ENCODE results near the gene DLL1. TPM values are rescaled to one million over a fixed set of nuclear protein-coding genes. Genes with fewer than 3 reads are reported as not detected.
A peak's percentile ranks its signal among the peaks of the same experiment; 100 is the strongest.
"Not testable (repeated sequence)": the region's sequence is repeated elsewhere in the genome, so short reads cannot be mapped to it uniquely, and the experiment has no call there.

DLL1 gene, protein sequence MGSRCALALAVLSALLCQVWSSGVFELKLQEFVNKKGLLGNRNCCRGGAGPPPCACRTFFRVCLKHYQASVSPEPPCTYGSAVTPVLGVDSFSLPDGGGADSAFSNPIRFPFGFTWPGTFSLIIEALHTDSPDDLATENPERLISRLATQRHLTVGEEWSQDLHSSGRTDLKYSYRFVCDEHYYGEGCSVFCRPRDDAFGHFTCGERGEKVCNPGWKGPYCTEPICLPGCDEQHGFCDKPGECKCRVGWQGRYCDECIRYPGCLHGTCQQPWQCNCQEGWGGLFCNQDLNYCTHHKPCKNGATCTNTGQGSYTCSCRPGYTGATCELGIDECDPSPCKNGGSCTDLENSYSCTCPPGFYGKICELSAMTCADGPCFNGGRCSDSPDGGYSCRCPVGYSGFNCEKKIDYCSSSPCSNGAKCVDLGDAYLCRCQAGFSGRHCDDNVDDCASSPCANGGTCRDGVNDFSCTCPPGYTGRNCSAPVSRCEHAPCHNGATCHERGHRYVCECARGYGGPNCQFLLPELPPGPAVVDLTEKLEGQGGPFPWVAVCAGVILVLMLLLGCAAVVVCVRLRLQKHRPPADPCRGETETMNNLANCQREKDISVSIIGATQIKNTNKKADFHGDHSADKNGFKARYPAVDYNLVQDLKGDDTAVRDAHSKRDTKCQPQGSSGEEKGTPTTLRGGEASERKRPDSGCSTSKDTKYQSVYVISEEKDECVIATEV
- 2.6 and 3.0 TPM in 2 replicates for polyA plus RNA-seq (2014; cell fraction: cytosol; rRNA removed)
- 7.3 and 9.7 TPM in 2 replicates for polyA plus RNA-seq (2014; cell fraction: nucleus; rRNA removed)

DNA sequence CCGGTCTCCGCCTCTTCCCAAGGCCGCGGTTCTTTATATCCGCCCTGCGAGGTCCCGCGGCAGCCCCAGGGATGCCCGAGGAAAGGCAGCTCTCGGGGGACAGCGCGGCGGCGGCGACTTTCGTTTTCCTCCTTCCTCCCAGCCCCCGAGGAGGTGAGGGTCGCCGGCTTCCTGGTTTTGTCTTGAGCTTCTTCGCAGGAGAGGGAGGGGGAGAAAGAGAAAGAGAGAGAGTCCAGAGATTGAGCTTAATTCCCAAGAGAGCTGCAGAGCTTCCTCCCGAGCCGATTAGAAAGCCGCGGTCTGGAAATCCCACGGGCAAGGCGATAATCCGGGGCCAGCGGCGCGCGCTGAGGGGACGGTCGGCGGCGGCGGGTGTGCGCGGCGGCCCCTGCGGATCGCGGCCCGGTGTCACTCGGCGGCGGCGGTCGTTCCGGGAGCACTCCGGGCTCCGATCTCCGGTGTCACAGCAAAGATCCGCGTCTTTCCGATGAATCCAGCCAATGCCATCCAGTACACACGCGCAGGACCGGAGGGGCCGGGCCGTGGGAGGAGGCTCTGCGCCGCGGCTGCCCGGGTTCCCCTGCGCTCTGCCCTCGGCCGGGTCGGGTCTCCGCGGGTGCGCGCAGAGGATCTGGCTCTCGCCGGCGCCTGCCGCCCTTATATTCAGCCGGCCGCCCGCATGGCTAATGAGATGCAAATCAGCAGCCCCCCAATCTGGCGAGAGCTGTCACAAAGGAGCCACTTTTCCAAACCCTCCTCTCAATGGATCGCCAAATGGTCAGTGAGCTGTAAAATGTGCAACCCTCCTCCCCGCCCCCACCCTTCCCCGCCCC, at the start of gene DLL1:
Gene DLL1, minus strand, starts transcription at position 783 of the 833 bp plus-strand sequence. CDS start 939 bp downstream, outside the sequence.
- peak; percentile 58 for DNase-seq (ENCODE audit: low spot score)

DNA sequence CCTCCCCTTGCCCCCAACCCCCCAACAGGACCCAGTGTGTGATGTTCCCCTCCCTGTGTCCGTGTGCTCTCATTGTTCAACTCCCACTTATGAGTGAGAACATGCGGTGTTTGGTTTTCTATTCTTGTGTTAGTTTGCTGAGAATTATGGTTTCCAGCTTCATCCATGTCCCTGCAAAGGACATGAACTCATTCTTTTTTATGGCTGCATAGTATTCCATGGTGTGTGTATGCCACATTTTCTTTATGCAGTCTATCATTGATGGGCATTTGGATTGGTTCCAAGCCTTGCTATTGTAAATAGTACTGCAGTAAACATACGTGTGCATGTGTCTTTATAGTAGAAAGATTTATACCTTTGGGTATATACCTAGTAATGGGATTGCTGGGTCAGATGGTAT, 44.3 kb upstream of the DLL1 start:
- DNase-seq (ENCODE audit: low spot score), result not testable (repeated sequence)

DNA sequence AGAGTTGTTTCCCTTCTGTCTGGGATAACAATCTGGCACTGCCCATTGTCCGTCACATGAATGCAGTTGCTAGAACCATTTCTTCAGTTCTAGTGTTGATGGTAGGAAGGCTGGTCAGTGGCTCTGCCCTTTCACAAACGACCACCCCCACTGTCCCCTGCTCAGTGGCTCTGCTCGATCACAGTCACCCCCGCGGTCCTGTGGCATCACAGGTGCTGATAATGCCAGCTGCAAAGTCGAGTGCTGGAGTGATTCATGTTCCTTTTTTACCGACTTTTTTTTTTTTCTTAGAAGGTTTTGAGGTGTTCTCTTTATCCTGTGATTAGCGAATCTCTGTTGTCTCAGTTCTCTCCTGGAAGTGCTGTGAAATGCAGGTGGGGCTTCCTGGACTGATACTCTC, 38.4 kb upstream of the DLL1 start:
- no peak for DNase-seq (ENCODE audit: low spot score)

DNA sequence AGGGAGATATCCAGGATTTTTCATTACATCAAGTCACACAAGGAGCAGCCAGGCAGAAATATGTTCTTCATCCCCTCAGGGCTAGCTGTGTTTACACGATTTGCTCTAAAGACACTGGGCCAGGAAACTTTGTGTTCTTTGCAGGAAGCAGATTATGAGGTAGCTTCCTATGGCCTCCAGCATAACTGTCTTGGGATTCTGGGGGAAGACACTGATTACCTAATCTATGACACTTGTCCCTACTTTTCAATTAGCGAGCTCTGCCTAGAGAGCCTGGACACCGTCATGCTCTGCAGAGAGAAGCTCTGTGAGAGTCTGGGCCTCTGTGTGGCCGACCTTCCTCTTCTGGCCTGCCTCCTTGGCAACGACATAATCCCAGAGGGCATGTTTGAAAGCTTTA, 26.8 kb upstream of the DLL1 start:
- DNase-seq (ENCODE audit: low spot score), result no peak

DNA sequence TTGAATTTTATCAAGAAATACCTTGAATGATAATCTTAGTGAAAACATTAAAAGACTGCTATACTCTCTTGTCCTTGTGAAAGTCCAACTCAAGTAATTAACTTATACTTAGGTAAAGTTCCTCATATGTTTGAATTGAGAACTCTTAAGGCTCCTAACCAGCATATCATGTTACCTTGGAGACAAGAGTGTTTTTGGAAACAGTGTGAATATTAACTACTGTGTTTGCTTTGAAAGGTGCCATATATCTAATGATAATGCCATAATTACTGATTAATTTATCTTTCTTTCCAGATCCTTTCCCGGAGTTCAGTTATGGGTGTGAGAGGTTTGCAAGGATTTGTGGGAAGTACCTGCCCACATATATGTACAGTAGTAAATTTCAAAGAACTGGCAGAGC, 26.2 kb upstream of the DLL1 start:
- no peak for DNase-seq (ENCODE audit: low spot score)

DNA sequence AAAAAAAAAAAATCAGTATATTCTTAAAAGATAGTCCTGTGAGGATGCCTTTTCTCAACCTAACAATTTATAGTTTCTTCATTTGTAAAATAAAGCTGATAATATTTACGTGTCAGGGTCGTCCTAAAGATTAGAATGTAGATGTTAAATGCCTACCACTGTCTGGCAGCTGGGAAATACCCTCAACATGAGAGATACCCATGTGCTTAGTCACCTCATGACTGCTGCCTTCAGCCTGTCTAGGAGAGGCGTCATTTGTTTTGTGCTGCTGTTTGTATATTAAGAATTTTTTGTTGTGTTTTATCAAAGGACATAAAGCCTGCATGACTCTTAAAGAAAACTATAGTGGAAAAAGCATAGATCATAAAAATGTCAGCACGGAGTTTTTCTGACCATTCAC, 25.2 kb upstream of the DLL1 start:
- no peak for DNase-seq (ENCODE audit: low spot score)

DNA sequence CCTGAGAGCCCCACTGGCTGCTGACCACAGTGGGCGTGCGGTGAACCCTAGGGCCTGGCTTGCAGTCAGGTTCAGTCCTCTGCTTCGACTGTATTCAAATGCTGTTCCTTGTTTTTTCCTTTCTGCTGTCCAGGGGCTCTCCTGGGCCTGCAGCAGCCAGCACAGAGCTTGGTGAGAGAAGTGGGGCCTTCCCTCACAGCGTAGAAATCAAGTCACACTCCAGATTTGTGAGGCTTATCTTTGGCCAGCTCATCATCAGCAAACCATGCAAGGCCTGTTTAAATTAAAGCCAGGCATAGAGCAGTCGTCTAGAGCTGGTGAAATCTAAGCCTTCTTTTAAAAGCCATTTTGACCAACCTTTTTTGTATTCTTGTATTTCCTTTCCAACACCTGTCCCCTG, 24.1 kb upstream of the DLL1 start:
- DNase-seq (ENCODE audit: low spot score), result no peak

DNA sequence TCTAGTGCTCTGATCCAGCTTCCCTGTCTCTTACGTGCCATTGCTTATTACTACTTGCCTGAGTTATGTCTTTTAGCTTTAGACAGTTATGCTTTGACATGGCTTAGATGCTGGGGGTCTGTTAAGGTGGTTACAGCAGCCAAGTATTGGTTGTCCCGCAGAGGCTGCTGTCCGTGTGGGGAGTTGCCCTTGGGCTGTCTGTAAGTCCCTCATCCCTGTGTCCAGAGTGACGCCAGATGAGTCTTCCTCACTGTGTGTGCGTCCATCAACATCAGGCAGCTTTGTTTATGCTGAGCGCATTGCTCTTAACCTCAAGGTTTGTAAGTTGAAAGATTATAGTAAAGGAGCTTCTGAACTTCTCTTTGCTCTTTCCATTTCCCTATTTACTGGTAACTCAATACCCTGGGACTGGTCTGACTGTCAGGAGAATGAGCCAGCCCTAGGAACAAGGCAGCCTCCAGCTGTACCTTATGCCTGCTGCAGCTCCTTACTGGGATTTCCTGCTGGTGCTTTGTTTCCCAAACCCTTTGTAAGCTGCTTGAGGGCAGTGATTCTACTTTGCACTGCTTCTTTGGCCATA, 22.9 kb upstream of the DLL1 start:
- no peak for DNase-seq (ENCODE audit: low spot score)

DNA sequence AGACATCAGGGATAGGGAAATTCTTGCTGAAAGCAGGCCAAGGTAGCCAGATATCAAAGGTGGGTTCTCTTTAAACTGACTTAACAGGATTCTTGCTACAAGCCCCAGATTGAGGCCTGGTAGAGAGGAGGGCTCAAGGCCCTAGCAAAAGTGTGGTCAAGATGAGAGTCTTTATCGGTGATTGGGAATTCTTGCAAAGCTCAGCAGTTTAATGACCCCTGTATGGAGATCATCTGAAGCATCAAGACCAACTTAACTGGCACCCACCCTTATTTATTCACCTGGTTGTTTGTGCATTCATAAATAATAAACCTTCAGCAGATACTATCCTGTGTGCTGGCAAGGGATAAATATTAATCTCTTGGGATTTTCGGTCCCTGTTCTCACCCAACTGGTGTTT, 22.0 kb upstream of the DLL1 start:
- no peak for DNase-seq (ENCODE audit: low spot score)

DNA sequence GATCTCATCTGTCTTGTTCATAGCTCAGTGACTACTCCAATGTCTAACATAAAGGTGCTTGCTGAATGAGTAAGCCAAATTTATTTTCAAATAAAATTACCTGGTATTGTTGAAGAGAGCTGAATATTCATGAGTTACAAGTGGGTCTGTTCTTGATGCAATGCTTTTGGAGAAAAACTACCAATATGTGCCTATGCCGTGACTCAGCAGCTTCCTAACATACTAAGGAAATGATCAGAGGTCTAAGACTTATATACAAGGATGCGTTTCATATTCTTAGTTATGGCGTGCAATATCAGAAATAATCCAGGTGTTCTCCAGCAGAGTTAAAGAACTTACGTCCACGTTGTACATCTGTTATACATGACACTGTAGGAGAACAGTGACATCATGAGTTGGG, 20.8 kb upstream of the DLL1 start:
- no peak for DNase-seq (ENCODE audit: low spot score)

DNA sequence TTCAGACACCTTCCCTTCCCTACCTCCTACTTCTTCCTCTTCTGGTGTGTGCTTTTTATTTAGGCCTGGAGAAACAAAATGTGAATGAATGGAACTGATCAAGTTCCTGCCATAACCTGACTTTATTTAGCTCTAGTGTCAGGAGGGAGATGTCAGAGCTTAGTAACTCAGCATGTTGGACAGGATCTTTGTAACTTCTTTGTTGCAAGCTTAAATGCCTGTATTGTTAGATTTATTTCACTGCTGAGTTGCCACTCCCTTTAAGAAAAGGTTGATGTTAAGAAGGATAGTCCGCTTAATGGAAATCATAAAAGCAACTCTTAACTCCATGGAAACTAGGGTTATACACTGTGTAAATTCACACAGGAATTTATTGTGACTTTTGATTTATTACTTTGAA, 17.9 kb upstream of the DLL1 start:
- DNase-seq (ENCODE audit: low spot score), result no peak

DNA sequence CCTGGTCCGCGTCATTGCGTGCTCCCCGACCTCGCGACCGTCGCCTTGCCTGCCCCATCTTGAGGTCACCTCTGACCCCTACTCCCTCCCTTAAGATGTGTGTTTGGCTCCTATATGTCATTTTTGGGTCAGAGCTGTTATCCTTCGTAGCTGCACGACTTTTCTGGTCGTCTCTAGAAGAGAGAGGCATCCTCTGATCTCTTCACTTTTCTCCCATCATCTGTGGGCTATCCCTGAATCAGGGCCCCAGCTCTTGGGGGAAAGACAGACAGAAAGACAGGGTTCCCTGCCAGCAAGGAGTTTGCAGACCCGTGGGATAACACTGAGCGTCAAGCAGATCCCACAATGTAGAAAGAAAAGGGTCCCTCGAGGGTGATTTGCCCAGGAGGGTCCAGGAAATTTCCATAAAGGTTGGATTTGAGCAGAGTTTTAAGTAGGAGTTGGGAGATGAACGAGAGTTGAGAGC, 16.2 kb upstream of the DLL1 start:
- no peak for DNase-seq (ENCODE audit: low spot score)

DNA sequence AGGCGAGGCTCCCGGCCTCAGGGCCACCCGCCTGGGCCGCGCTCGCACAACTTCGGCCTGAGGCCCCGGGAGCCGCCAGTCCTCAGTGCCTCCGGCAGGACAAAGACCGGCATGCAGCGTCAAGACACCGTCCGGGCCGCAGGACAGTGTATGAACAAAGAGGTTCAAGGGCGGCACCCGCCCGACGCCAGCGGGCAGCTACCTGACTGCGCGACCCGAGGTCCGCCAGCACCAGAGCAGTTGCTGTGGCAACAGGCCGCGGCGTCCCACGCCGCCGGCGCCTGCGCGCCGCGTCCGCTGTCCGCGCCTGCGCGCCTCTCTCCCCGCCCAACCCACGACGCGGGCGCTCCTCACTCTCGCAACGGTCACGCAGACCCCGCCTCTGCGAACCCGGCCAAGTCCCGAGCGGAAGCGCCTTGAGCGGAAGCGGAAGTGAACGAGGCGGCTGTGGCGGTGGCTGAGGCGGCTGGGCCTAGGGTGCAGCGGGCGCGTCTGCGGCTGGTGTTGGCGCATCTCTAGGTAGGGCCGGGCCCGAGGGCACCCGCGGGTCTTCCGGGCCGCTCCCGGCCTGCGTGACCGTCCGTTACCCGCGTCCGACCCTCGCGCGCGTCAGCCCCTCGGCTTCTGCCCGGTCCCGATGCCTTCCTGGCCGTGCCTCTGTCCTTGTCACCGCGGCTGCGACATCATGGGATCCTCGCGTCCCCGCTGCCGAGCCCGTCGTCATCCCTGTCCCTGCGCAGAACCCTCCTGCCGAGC, 15.6 kb upstream of the DLL1 start, which contains the start of gene FAM120B:
Gene FAM120B, plus strand, starts transcription at position 435 of the 756 bp plus-strand sequence. CDS start 10,633 bp downstream, outside the sequence.
- DNase-seq (ENCODE audit: low spot score), result peak; percentile 94

DNA sequence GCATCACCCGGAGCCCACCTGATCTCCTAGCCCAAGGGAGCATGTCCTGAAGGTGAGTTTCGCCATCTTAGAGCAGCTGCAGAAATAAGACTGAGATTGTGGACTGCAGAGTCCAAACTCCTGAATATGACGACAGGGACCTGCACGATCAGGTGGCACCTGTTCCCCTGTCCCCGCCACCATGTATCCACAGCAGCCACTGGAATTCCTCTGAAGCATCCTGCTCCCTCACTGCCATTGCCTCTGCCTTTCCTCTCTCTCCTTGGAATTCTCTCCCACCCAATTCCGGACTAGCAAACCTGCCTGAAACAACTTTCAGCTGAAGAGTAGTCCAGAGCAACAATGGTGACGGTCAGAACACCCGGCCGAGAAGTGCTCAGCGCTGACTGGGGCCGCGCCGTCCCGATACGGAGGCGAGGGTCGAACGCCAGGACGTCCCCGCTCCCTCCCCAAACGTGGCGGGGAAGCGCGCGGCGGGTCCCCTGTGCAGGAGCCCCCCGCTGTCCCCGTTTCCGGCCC, 15.0 kb upstream of the DLL1 start:
- no peak for DNase-seq (ENCODE audit: low spot score)

DNA sequence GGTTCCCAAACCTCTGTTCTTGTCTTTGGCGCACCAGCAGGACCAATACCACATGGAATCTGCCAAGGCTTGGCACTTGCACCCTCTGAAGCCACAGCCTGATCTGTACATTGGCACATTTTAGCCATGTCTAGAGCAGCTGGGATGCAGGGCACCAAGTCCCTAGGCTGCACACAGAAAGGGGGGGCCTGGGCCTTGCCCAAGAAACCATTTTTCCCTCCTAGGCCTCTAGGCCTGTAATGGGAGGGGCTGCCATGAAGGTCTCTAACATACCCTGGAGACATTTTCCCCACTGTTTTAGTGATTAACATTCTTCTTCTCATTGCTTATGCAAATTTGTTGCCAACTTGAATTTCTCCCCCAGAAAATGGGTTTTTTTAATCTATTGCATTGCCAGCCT, 10.3 kb upstream of the DLL1 start:
- no peak for DNase-seq (ENCODE audit: low spot score)

DNA sequence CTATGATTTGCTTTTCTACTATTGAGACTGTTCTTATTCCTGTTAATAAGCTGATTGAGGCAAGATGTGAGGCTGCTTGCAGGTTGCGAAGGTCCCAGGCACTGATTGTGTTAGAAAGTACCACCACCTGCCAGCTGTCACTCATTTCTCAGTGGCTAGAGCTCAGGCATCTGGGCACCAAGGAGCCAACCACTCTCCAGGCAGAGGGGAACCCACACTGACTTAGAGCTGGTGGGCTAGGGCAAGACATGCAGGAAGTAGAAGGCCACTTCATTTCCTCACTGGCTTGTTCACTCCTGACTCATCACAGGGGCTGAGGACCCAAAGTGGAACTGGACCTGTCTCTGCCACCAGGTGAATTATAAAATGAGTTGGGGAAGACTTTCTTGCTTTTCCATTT, 7.8 kb upstream of the DLL1 start:
- DNase-seq (ENCODE audit: low spot score), result no peak

DNA sequence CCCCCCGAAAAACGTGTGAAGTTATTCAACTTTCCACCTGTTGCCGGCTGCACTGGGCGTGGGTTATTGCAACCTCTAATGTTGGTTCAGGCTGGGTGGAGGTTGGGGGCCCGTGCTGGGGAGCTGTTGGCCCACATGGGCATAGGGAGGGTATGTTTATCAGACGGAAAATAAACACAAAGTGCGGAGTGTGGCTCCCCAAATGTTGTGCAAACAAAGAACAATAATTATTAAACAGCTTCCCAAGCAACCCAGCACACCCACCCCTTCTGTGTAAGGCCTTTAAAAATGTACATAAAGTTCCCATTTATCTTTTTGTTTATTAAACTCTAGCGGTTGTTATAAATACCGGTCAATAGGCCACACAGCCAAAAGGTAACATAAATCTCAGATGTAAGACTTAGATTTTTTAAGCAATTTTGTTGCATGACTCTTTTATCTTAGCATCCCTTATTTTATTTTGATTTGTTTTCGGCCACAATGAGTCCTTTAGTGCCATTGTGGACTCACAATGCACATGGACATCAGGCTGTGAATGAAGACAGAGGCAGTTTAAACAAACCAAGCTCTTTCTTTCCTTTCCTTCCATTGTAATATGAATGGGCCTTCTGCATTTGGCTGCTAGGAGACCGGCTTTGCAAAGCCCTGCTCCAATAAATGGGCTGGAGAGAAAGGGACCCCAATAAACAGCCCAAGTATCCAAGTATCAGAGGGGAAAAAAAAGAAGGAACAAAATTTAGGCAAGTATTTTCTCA, 6.9 kb upstream of the DLL1 start:
- DNase-seq (ENCODE audit: low spot score), result no peak

DNA sequence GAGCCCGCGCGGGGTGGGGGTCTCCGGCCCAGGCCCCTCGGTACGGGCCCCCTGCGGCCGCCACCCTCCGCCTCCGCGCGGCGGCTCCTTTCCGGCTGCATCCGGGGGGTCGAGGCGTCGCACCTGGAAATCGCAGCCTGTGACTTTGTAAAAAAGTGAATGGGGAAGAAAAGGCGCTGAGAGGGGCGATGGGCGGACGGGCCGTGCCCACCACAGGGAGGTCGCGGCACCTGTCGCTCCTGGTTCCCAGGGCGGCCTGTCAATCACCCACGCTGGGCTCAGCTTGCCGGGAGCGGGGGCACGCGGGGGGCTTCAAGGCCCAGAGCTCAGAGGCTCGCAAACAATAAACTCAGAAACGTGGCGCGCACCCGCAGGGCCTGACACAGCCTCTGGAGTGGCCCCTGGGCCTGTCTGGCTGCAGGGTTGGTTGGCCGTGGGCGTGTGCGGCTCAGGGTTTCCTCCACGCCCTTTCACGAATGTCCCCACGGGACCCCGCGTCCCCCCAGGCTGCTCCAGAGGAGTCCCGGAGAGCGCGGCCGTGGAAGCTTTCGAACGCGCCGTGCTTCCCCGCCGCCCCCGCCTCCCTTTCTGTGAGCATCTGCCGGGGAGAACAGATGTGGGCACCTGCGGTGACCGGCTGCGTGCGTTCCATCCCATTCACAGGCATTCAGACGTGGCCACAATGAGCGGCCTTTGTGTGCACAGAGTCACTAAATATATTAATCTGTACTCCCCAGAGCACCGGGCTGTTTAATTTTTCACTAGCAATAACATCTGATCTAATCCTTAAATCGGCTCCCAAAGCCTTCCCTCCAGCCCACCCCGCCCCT, 6.1 kb upstream of the DLL1 start:
- no peak for DNase-seq (ENCODE audit: low spot score)

DNA sequence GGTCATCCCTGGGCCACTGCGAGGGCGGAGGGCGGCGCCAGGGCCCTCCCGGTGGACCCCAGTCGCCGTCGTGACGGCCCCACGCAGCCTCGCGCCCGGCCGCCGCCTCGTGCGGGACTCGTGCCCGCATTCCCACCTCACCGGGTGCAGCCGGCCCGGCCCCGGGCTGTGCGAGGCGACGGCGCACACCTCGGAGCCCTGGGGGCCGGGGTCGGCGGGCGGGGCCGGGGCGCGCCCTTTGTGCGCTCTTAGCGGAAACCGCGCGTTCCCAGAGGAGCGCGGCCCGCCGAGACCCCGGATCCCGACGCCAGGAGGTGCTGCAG, 5.5 kb upstream of the DLL1 start:
- DNase-seq (ENCODE audit: low spot score), result no peak

Measured in SK-N-DZ (cell line).